Parathyroid adenoma (tissue), 2 donors: ENCODE measurements around the gene RDH14.

ENCODE experiments used
- H2AFZ ChIP-seq: fragments of 300-600 bp; sonication (generic); one replicate; pipeline ENCODE4 v1.7.0; 2017; ENCODE audit warnings: antibody characterized with exemption, mild to moderate bottlenecking
- H3K27ac ChIP-seq: fragments of 300-600 bp; sonication (generic); one replicate; pipeline ENCODE4 v1.7.0; 2017
- H3K27me3 ChIP-seq: fragments of 300-600 bp; sonication (generic); one replicate; pipeline ENCODE4 v1.7.0; 2017; ENCODE audit warnings: low read length; ENCODE audit not compliant: control insufficient read depth, insufficient read depth
- H3K36me3 ChIP-seq: fragments of 300-600 bp; sonication (generic); one replicate; pipeline ENCODE4 v1.7.0; 2017; ENCODE audit warnings: low read length; ENCODE audit not compliant: control insufficient read depth, insufficient read depth
- H3K4me1 ChIP-seq: fragments of 300-600 bp; sonication (generic); one replicate; pipeline ENCODE4 v1.7.0; 2017; ENCODE audit warnings: control low read depth
- H3K4me2 ChIP-seq: fragments of 300-600 bp; sonication (generic); one replicate; pipeline ENCODE4 v1.7.0; 2017; ENCODE audit warnings: low read length
- H3K4me3 ChIP-seq: fragments of 300-600 bp; sonication (generic); one replicate; pipeline ENCODE4 v1.7.0; 2017; ENCODE audit warnings: low read depth, low read length
- H3K79me2 ChIP-seq: fragments of 300-600 bp; sonication (generic); one replicate; pipeline ENCODE4 v1.7.0; 2017; ENCODE audit warnings: control low read depth
- H3K9ac ChIP-seq: fragments of 300-600 bp; sonication (generic); one replicate; pipeline ENCODE4 v1.7.0; 2017; ENCODE audit warnings: mild to moderate bottlenecking
- H3K9me3 ChIP-seq: fragments of 300-600 bp; sonication (generic); one replicate; pipeline ENCODE4 v1.7.0; 2017; ENCODE audit warnings: low read length; ENCODE audit not compliant: control insufficient read depth
- TF ChIP-seq, protein P1 (sequence below): fragments of 300-600 bp; sonication (generic); IDR thresholded peaks from one replicate; pipeline ENCODE4 v1.7.0; 2017; ENCODE audit warnings: antibody characterized with exemption, mild to moderate bottlenecking
- donor health status: primary hyperparathyroidism.

Gene RDH14

DNA sequence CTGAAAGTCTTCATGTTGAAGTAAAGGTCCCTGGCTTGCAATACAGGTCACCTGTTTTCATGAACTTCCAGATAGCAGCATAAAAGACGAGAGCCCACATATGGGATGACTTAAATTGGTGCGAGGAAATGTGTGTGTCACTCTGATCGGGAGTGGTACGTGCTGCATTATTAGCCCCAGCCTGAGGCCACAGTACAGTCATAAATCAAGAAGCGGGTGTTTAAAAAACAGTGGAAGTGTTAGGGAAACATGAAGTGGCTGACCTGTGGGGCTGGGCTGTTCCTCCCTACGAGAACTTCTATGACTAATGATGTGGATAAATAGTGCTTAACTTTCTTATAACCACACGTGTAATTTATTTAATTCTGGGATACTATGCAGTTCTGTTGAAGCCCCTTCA lies 24.4 kb downstream of the RDH14 start:
- H3K9me3 ChIP-seq, result no peaks in the 10 kb centered on the region
- H2AFZ ChIP-seq, result no peak overlapping the region
- H3K79me2 ChIP-seq, result no peaks in the 10 kb centered on the region
- no peaks in the 10 kb centered on the region for H3K27me3 ChIP-seq
- no peaks in the 10 kb centered on the region for H3K4me1 ChIP-seq
- H3K27ac ChIP-seq, result no peak overlapping the region
- H3K4me2 ChIP-seq, result no peak overlapping the region
- TF ChIP-seq, protein P1, sequence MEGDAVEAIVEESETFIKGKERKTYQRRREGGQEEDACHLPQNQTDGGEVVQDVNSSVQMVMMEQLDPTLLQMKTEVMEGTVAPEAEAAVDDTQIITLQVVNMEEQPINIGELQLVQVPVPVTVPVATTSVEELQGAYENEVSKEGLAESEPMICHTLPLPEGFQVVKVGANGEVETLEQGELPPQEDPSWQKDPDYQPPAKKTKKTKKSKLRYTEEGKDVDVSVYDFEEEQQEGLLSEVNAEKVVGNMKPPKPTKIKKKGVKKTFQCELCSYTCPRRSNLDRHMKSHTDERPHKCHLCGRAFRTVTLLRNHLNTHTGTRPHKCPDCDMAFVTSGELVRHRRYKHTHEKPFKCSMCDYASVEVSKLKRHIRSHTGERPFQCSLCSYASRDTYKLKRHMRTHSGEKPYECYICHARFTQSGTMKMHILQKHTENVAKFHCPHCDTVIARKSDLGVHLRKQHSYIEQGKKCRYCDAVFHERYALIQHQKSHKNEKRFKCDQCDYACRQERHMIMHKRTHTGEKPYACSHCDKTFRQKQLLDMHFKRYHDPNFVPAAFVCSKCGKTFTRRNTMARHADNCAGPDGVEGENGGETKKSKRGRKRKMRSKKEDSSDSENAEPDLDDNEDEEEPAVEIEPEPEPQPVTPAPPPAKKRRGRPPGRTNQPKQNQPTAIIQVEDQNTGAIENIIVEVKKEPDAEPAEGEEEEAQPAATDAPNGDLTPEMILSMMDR, result no peak
- H3K36me3 ChIP-seq, result no peaks in the 10 kb centered on the region
- H3K4me3 ChIP-seq, result no peak overlapping the region
- no peak overlapping the region for H3K9ac ChIP-seq

DNA sequence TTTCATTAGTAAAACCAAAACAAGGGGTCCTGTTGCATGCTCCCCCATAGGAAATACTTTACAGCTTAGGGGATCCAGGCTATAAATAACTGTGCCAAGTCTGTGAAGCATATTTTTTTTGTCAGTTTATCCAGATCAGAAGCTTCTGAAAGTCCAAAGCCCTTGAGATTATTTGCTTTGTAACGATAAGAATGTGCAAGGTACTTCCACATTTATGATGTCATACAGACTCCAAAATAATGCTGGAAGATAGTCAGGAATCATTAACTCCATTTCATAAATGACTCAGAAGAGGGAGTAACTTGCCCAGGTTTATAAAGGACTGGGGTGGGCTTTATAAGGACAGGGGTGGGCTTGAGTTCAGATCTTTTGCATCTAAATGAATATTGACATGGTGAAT lies 29.3 kb downstream of the RDH14 start:
- H3K4me1 ChIP-seq, result no peaks in the 10 kb centered on the region
- no peak overlapping the region for H3K27ac ChIP-seq
- no peak overlapping the region for H3K4me3 ChIP-seq
- H3K79me2 ChIP-seq, result no peaks in the 10 kb centered on the region
- no peaks in the 10 kb centered on the region for H3K9me3 ChIP-seq
- H3K27me3 ChIP-seq, result no peaks in the 10 kb centered on the region
- TF ChIP-seq, protein P1, result no peak
- H3K9ac ChIP-seq, result no peak overlapping the region
- H3K36me3 ChIP-seq, result no peaks in the 10 kb centered on the region
- H2AFZ ChIP-seq, result no peak overlapping the region
- no peak overlapping the region for H3K4me2 ChIP-seq

DNA sequence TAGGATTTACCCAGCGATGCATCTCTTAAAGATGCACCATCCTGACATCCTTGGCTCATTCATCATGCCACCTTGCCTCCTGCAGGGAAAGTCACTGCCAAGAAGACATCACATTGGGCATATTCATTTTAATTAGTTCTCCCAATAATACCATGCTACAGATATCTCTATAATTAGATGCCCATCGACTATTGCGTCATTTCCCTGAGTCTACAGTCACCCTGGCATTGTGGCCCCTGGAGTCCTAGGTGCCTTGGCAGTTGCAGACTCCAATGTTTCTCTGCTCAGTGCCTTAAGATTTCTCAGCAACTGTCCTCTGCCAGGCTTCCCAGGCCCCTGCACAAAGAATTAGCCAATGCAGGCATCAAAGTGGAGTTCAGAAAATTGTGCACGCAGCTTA lies 32.6 kb downstream of the RDH14 start:
- Histone ChIP-seq H3K9ac (no peak overlapping the region), H3K27me3 (no peaks in the 10 kb centered on the region), H2AFZ (no peak overlapping the region), H3K4me3 (no peak overlapping the region), H3K79me2 (no peaks in the 10 kb centered on the region), H3K9me3 (no peaks in the 10 kb centered on the region), H3K36me3 (no peaks in the 10 kb centered on the region), H3K4me1 (no peaks in the 10 kb centered on the region), H3K27ac (no peak overlapping the region), H3K4me2 (no peak overlapping the region)
- TF ChIP-seq, protein P1, result no peak

DNA sequence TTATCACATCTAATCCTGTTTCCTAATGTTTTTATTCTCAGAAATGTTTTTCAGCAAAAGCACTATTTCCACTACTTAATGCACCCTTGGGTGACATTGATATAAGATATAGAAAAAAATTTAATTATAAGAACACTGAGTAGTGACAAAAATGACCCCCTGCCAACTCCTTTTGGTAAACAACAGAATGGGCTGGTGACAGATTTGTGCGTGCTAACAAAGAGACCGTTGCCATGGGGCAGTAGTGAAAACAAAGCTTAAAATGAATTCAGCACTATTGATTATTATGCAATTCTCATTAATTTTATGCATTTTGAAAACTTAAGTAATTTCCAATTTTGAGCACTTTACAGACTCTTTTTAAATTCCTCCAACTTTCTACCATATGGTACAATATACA lies 33.1 kb downstream of the RDH14 start:
- no peak overlapping the region for H3K9ac ChIP-seq
- H3K36me3 ChIP-seq, result no peaks in the 10 kb centered on the region
- H3K27ac ChIP-seq, result no peak overlapping the region
- TF ChIP-seq, protein P1, result no peak
- H3K79me2 ChIP-seq, result no peaks in the 10 kb centered on the region
- no peak overlapping the region for H3K4me3 ChIP-seq
- H2AFZ ChIP-seq, result no peak overlapping the region
- no peak overlapping the region for H3K4me2 ChIP-seq
- no peaks in the 10 kb centered on the region for H3K27me3 ChIP-seq
- no peaks in the 10 kb centered on the region for H3K9me3 ChIP-seq
- no peaks in the 10 kb centered on the region for H3K4me1 ChIP-seq

DNA sequence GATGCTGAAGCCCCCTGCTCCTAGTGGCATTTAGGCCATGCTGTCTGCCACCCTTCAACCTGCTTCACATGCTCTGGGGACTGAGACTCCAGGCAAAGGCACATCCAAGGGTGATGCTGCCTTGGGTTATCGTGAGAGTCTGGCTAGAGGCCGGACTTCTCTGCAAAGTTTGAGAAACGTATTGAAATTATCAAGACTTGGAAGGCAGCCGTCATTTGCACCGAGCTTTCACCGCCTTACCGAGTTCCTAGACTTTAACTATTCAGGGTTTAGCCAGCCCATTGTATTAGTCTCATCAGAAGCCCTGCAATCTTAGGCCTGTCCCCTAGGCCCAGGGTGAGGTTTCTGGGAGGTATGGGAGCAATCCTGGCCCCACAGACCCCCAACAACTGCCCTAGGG lies 34.0 kb downstream of the RDH14 start:
- TF ChIP-seq, protein P1, result no peak
- Histone ChIP-seq H3K27me3 (no peaks in the 10 kb centered on the region), H2AFZ (no peak overlapping the region), H3K4me2 (no peak overlapping the region), H3K4me1 (no peaks in the 10 kb centered on the region), H3K4me3 (no peak overlapping the region), H3K79me2 (no peaks in the 10 kb centered on the region), H3K9ac (no peak overlapping the region), H3K27ac (no peak overlapping the region), H3K36me3 (no peaks in the 10 kb centered on the region), H3K9me3 (no peaks in the 10 kb centered on the region)
